ENCODE results near the gene TMPRSS6. TPM values are rescaled to one million over a fixed set of nuclear protein-coding genes. Genes with fewer than 3 reads are reported as not detected.

Gene TMPRSS6
- total RNA-seq, 1 donor from 2014 or later = not detected

DNA sequence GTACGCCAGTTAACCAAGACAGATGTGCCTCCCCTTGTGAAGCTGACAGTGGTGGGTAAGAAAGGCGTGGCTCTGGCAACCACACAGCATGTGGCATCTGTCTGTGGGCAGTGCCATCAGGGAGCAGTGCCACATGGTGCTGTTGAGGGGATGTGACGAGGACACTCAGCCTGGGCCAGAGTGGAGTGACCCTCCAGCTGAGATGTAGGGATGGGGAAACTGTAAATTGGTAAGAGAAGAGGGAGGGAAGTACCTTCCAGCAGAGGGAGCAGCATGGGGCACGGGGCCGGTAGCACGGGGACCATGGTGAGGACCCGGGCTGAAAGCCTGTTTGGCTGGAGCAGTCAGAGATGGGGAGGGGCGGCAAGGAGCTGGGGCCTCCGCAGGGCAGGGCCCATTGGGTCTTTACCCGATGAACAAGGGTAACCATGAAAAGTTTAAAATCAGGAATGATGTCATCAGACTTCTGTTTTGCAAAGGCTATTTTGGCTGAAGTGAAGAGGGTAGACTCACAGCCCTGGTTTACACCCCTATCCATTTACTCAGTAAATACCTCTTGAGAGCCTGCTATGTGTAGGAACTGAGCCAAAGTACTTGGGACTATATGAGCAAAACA is 10.4 kb downstream of the TMPRSS6 start:
- H3K9me3 ChIP-seq = no peaks in the 10 kb centered on the region
- no peaks in the 10 kb centered on the region for H3K4me1 ChIP-seq
- no peak for TF ChIP-seq CTCF (IDR thresholded peaks at IDR 0.05)
- no peak for TF ChIP-seq POLR2AphosphoS5 (IDR thresholded peaks at IDR 0.05; ENCODE audit: insufficient read depth in 1 of 2, low read depth in 1 of 2)
- TF ChIP-seq POLR2A (IDR thresholded peaks at IDR 0.05) = no peak
- intact Hi-C loops (cut with DNase I) = no loop called here
- H3K27me3 ChIP-seq = no peaks in the 10 kb centered on the region
- H3K36me3 ChIP-seq = no peaks in the 10 kb centered on the region
- H3K4me3 ChIP-seq = no peak overlapping the region
- H3K27ac ChIP-seq = no peak overlapping the region
- DNase-seq (ENCODE audit: extremely low spot score in 2 of 2) = no peak

- no peaks in the 10 kb centered on the region for H3K27me3 ChIP-seq
- intact Hi-C loops (cut with DNase I) = no loop called here
- TF ChIP-seq POLR2AphosphoS5 (IDR thresholded peaks at IDR 0.05; ENCODE audit: insufficient read depth in 1 of 2, low read depth in 1 of 2) (no peak), CTCF (IDR thresholded peaks at IDR 0.05) (no peak), POLR2A (IDR thresholded peaks at IDR 0.05) (no peak)
Measured at GRCh38 chr22:37097346-37097745, 12.2 kb downstream of the TMPRSS6 start.

DNA sequence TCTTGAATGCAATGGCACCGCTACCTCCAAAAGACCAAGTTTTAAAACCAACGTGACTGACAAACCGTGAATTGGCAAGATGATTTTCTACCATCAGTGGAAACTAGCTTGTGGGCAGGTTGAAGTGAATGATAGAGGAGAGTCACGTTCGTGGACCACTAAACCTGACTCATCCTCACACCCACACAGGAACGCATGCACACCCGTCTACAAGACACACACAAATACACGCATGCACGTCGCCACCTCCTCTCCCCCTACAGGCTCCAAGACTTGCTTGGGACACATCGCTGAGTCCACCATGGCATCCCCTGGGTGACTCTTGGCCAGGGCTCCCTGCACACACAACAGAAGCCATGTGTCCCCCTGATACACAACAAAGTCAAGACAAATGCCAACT is 14.4 kb downstream of the TMPRSS6 start:
- no peak overlapping the region for H3K27ac ChIP-seq
- intact Hi-C loops (cut with DNase I) = no loop called here
- H3K27me3 ChIP-seq = no peaks in the 10 kb centered on the region

More at GRCh38 chr22:37097346-37097745, 12.2 kb downstream of the TMPRSS6 start:
- Histone ChIP-seq H3K36me3 (no peaks in the 10 kb centered on the region), H3K27ac (no peak overlapping the region), H3K9me3 (no peaks in the 10 kb centered on the region), H3K4me3 (no peak overlapping the region), H3K4me1 (no peaks in the 10 kb centered on the region)
- DNase-seq (ENCODE audit: extremely low spot score in 2 of 2) = no peak

DNA sequence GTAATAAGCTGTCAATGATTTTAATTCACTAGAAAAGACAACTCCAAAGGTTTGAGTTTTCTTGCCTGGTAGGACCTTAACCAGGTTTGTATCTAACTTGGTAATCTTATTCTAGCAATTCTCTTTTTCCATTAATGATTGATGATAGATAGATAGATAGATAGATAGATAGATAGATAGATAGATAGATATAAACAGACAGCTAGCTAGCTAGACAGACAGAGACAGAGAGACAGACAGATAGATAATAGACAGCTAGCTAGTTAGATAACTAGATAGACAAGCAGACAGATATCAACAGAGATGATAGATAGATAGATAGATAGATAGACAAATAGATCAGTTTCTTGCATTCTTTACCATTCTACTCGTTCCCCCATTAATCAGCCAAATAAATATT is 15.3 kb downstream of the TMPRSS6 start:
- H3K27ac ChIP-seq = no peak overlapping the region
- H3K9me3 ChIP-seq = no peaks in the 10 kb centered on the region
- H3K27me3 ChIP-seq = no peaks in the 10 kb centered on the region
- no peaks in the 10 kb centered on the region for H3K36me3 ChIP-seq
- H3K4me3 ChIP-seq = no peak overlapping the region
- no peaks in the 10 kb centered on the region for H3K4me1 ChIP-seq
- DNase-seq (ENCODE audit: extremely low spot score in 2 of 2) = no peak
- intact Hi-C loops (cut with DNase I) = no loop called here
- TF ChIP-seq POLR2AphosphoS5 (IDR thresholded peaks at IDR 0.05; ENCODE audit: insufficient read depth in 1 of 2, low read depth in 1 of 2) (no peak), CTCF (IDR thresholded peaks at IDR 0.05) (no peak), POLR2A (IDR thresholded peaks at IDR 0.05) (no peak)

More for the DNA sequence above, 14.4 kb downstream of the TMPRSS6 start:
- H3K4me3 ChIP-seq = no peak overlapping the region
- H3K9me3 ChIP-seq = no peaks in the 10 kb centered on the region
- H3K36me3 ChIP-seq = no peaks in the 10 kb centered on the region
- H3K4me1 ChIP-seq = no peaks in the 10 kb centered on the region
- no peak for TF ChIP-seq CTCF (IDR thresholded peaks at IDR 0.05)
- TF ChIP-seq POLR2AphosphoS5 (IDR thresholded peaks at IDR 0.05; ENCODE audit: insufficient read depth in 1 of 2, low read depth in 1 of 2) = no peak
- no peak for TF ChIP-seq POLR2A (IDR thresholded peaks at IDR 0.05)
- DNase-seq (ENCODE audit: extremely low spot score in 2 of 2) = no peak

GRCh38 chr22:37092997-37093396 is 16.5 kb downstream of the TMPRSS6 start:
- Histone ChIP-seq H3K27ac (no peak overlapping the region), H3K27me3 (no peaks in the 10 kb centered on the region), H3K9me3 (no peaks in the 10 kb centered on the region), H3K4me3 (no peak overlapping the region), H3K4me1 (no peaks in the 10 kb centered on the region), H3K36me3 (no peaks in the 10 kb centered on the region)
- TF ChIP-seq CTCF (IDR thresholded peaks at IDR 0.05) (no peak), POLR2AphosphoS5 (IDR thresholded peaks at IDR 0.05; ENCODE audit: insufficient read depth in 1 of 2, low read depth in 1 of 2) (no peak), POLR2A (IDR thresholded peaks at IDR 0.05) (no peak)
- intact Hi-C loops (cut with DNase I) = no loop called here
- DNase-seq (ENCODE audit: extremely low spot score in 2 of 2) = no peak
